ENCODE measurements around the gene USP48. TPM values are rescaled to one million over a fixed set of nuclear protein-coding genes. Genes with fewer than 3 reads are reported as not detected.

Gene USP48
- total and polyA plus RNA-seq, 10 of the 15 experiments (the other 5 are each of a cell fraction or from before 2014, with no cell fraction given), result 21.2 to 115 (median 75.5) TPM

GRCh38 chr1:21811875-21812305 lies 28.9 kb upstream of the USP48 start, which contains the start of gene LDLRAD2:
Gene LDLRAD2 (plus strand): TSS chr1:21812265. CDS start chr1:21812452, 187 bp downstream.
- in situ Hi-C loops (cut with MboI), result no loop called here
- H4K20me1 ChIP-seq (ENCODE audit: control insufficient read depth, insufficient read depth), result no peaks in the 10 kb centered on the region
- FAIRE-seq, result no peak
- H3K9me3 ChIP-seq (replicated peaks; ENCODE audit: control insufficient read depth, insufficient read depth, low read length), result no peaks in the 10 kb centered on the region; the same call in 2 of the 3 replicates
- H3K9ac ChIP-seq (ENCODE audit: control insufficient read depth, insufficient read depth, low read length), result no peak within 1 kb of the TSS
- ChIA-PET RAD21 (ENCODE audit: unreplicated experiment) (no interaction called here), SMC1A (ENCODE audit: uncharacterized antibody, unreplicated experiment) (interaction anchor here (0.6 kb wide), 1 partner anchor 590 kb away, joined by 3 read pairs; no protein-coding TSS in a partner anchor), CTCF (no interaction called here), POLR2A (no interaction called here)
- H3K27ac ChIP-seq (ENCODE audit: control insufficient read depth, insufficient read depth), result no peak within 1 kb of the TSS
- H2AFZ ChIP-seq (ENCODE audit: control insufficient read depth, low read depth, low read length), result no peak within 1 kb of the TSS
- no peak within 1 kb of the TSS for H3K4me2 ChIP-seq (ENCODE audit: control insufficient read depth, insufficient read depth)
- no peaks in the 10 kb centered on the region for H3K79me2 ChIP-seq (ENCODE audit: control insufficient read depth, insufficient read depth, low read length)
- ATAC-seq, result no peak
- no peaks in the 10 kb centered on the region; a peak in 1 of 4 replicates for H3K27me3 ChIP-seq (replicated peaks in 1 of 2; ENCODE audit: control insufficient read depth in 2 of 2, insufficient read depth in 2 of 2, low read length in 1 of 2)
- no peak within 1 kb of the TSS for H3K4me3 ChIP-seq
- DNase-seq (ENCODE audit: low read depth, low spot score), result no peak
- 19% methylated on average over 2 of the region's 2 CpGs for WGBS (ENCODE audit: insufficient coverage, insufficient replicate concordance, low lambda C conversion rate, missing lambda C conversion rate)
- TF ChIP-seq POLR2AphosphoS5 (IDR thresholded peaks at IDR 0.05; ENCODE audit: low read length), result no peak
- no peak for TF ChIP-seq ZBTB33 (IDR thresholded peaks at IDR 0.05)
- no peak for TF ChIP-seq SREBF1 (IDR thresholded peaks at IDR 0.05; ENCODE audit: low read length)
- no peak for TF ChIP-seq WRNIP1 (IDR thresholded peaks at IDR 0.05; ENCODE audit: borderline replicate concordance, low read depth, low read length)
- TF ChIP-seq STAT3 (IDR thresholded peaks at IDR 0.05; ENCODE audit: low read depth, low read length), result no peak
- TF ChIP-seq NBN (IDR thresholded peaks at IDR 0.05), result no peak
- no peak for TF ChIP-seq NR2C1 (IDR thresholded peaks at IDR 0.05)
- no peak for TF ChIP-seq ELK1 (IDR thresholded peaks at IDR 0.05; ENCODE audit: low read depth, low read length)
- TF ChIP-seq ATF7 (IDR thresholded peaks at IDR 0.05; ENCODE audit: low read depth), result no peak
- TF ChIP-seq BCL11A (IDR thresholded peaks at IDR 0.05; ENCODE audit: low read depth, low read length), result no peak
- no peak for TF ChIP-seq ZNF24 (IDR thresholded peaks at IDR 0.05)
- no peak for TF ChIP-seq SREBF2 (IDR thresholded peaks at IDR 0.05; ENCODE audit: low read length)
- H3K36me3 ChIP-seq (ENCODE audit: control insufficient read depth in 2 of 2, insufficient read depth in 2 of 2, low read length in 1 of 2), result no peaks in the 10 kb centered on the region
- no peaks in the 10 kb centered on the region for H3K4me1 ChIP-seq (ENCODE audit: control insufficient read depth, insufficient read depth, low read length)
- intact Hi-C loops (cut with micrococcal nuclease; ENCODE audit: unreplicated experiment), result no loop called here
- BruUV-seq (replicated peaks), result no TSS peak

Data from GM12878 (cell line).